HG02571 (cell line): Measurements from ENCODE around the gene CMTM4.
"Not testable (repeated sequence)": the region's sequence is repeated elsewhere in the genome, so short reads cannot be mapped to it uniquely, and the experiment has no call there.

ENCODE experiments used
- ATAC-seq: cut with Tn5 transposase; IDR thresholded peaks from one replicate; pipeline ENCODE4 v1.9.1; 2021; ENCODE audit warnings: mild to moderate bottlenecking, moderate library complexity; ENCODE audit not compliant: unreplicated experiment

Gene CMTM4

GRCh38 chr16:66649167-66649566 is 47.4 kb downstream of the CMTM4 start:
- no peak for ATAC-seq

DNA sequence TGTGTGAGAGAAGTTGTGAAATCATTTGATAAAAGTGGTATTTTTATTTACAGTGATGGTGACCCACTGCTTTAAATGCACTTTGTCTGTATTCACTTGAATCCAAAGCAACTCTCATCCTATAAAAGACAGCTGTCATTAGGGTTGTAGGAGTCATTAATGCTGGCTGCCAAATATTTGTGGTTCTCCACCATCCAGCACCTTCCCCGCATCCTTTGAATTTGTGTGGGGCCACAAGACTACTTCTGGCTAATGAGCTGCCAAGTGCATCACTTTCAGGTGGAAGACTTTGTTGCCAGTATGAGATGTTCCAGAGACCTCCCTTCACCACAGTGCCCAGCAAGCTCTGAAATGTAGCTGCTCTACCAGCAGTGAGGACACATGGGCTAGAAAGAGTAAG is 48.7 kb downstream of the CMTM4 start:
- no peak for ATAC-seq

DNA sequence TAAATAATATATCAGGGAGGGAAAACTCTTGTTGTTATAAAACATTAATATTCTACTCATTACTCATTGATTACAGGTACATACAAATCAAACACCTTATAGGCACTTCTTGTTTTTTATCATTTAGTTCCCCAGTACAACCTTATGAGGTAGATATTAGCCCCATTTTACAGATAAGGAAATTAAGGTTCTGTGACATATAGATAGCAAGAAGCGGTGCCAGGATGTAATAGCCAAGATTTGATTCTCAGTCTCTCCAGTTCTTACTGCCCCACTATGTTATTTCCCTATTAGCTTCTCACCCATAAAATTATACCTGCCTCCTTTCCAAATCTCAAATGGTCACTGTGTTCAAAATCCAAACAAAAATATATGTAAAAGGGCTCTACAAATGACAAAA is 55.2 kb downstream of the CMTM4 start:
- ATAC-seq: no peak

- ATAC-seq: no peak
These were observed 55.7 kb downstream of the CMTM4 start for GRCh38 chr16:66640724-66641314.

DNA sequence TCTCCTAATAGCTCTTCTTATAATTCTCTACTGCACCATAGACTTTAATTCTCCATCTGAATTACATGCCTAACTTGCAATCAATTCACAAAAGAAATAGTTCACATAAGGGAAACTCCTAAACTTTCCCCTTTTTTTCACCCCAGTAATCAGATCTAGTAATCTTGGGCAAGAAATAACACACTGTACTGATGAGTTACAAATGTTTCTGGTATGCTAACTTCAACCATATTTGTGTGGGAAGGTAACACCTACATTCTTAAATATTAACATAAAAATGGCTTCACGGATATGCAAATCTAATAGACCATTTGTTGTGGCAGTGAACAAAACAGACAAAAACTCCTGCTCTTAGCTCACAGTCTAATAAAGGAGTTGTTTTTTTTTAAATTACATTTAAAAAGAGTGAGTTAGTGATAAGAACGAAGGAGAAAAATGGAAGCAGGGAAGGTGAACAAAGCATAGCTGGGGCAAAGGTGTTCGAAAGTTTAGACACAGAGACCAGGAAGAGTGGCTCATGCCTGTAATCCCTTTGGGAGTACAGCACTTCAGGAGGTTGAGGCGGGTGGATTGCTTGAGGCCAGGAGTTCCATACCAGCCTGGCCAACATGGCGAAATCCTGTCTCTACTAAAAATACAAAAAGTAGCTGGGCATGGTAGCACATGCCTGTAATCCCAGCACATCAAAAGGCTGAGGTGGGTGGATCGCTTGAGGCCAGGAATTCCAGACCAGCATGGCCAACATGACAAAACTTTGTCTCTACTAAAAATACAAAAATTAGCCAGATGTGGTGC is 57.3 kb downstream of the CMTM4 start:
- no peak for ATAC-seq

DNA sequence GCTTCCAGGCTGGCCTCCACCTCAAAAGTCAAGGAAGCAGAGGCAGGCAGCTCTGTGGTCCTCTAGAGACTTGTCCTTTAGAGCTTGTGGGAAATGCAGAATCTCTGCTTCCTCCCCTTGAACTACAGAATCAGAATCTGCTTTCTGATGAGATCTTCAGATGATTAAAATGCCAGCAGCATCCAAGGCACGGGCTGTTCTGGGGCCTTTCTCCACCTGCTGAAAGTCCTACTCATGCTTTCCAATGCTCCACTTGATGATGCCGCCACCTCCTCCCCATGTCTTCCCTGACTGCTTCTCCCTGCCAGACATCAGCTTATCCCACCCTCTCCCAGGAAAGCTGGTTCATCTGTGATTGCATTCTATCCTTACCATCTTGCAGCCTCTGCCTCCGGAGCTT is 58.7 kb downstream of the CMTM4 start:
- no peak for ATAC-seq

GRCh38 chr16:66636199-66636598 is 60.3 kb downstream of the CMTM4 start:
- ATAC-seq: no peak

GRCh38 chr16:66635406-66635805 is 61.1 kb downstream of the CMTM4 start:
- no peak for ATAC-seq

DNA sequence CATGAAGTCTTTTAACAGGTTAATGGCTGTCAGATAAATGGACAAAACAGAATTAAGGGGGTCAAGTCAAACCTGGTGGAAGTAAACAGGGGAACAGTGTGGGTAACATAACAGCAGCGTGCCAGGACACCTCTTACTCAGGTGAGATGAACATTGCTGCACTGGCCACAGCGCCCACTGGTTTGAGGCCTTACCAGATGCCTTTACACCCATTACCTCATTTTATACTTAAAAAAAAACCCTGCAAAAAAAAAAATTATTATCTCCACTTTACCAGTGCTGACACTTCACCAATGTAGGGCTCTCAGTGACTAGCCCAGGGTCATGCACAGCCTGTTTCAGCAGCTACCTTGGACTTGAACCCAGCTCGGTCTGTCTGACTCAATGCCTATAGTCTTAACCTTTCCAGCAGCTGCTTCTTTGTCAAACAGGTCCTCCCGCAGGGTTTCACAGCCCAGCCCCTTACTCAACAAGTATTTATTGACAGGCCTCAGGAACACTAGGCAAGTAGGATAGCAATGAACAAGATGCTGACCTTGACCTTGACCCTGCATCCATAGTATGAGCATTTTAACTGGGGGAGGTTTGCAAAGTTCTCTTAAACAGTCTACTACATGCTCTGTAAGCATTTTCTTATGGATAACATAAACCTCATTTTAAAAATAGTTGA is 61.9 kb downstream of the CMTM4 start:
- no peak for ATAC-seq

GRCh38 chr16:66631558-66631957 is 65.0 kb downstream of the CMTM4 start:
- ATAC-seq: not testable (repeated sequence)

DNA sequence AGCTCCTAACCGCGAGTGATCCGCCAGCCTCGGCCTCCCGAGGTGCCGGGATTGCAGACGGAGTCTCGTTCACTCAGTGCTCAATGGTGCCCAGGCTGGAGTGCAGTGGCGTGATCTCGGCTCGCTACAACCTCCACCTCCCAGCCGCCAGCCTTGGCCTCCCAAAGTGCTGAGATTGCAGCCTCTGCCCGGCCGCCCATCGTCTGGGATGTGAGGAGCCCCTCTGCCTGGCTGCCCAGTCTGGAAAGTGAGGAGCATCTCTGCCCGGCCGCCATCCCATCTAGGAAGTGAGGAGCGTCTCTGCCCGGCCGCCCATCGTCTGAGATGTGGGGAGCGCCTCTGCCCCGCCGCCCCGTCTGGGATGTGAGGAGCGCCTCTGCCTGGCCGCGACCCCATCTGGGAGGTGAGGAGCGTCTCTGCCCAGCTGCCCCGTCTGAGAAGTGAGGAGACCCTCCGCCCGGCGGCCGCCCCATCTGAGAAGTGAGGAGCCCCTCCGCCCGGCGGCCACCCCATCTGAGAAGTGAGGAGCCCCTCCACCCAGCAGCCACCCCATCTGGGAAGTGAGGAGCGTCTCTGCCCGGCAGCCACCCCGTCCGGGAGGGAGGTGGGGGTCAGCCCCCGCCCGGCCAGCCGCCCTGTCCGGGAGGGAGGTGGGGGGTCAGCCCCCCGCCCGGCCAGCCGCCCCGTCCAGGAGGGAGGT is 65.8 kb downstream of the CMTM4 start:
- ATAC-seq: not testable (repeated sequence)

DNA sequence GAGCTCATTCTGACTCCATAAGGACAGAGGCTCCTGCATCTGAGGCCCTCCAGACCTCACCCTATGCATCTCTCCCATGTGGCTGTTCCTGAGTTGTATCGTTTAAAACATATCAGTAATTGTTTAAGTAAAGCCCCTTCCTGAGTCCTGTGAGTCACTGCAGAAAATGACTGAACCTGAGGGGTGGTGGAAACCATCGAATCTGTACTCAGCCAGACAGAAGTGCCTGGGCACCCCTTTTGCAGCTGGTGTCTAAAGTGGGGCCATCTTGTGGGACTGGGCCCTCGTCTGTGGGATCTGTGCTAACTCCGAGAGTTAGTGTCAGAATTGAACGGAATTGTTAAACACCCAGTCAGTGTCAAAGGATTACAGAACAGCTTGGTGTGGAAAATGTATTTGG is 66.7 kb downstream of the CMTM4 start:
- ATAC-seq: no peak

- ATAC-seq: not testable (repeated sequence)
These were observed 68.7 kb downstream of the CMTM4 start for GRCh38 chr16:66627611-66628378.

DNA sequence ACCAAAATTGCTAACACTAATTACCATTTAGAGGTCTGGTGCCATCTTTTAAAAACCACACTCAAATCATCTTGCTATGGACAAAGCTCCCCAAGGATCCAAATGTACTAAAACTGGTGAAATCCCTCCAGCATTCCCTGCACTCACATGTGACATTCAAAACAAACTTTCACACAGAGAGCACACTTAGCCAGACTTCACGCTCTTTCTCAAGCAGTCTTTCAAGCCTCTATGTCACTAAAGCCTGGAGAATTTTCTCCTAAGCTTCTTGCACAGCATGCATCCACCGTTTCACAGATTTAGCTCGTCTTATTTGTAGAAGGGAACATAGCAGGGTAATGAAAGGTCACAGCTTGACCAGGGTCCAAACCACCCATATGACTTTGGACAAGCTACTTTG is 72.8 kb downstream of the CMTM4 start:
- ATAC-seq: no peak

- ATAC-seq: no peak
These were observed 73.7 kb downstream of the CMTM4 start for GRCh38 chr16:66622863-66623262.

DNA sequence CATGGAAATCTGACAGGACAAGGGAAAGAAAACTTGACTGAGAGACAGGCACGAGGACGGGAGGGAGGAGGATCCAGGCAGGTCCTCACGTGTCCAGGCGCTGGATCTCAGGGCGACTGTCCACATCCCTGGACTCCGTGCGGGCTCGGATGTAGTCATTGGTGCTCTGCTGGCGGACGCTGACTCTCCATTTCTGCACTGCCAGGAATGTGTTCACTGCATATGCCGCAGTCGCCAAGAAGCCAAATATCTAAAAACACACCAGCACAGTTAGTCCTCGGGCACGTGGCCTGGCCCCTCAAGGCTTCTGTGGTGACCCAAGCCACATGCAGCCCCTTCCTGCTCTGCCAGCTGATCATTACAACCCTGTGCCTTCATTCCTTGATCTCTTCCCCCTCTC is 74.6 kb downstream of the CMTM4 start:
- ATAC-seq: no peak

GRCh38 chr16:66620429-66620795 is 76.1 kb downstream of the CMTM4 start:
- no peak for ATAC-seq

DNA sequence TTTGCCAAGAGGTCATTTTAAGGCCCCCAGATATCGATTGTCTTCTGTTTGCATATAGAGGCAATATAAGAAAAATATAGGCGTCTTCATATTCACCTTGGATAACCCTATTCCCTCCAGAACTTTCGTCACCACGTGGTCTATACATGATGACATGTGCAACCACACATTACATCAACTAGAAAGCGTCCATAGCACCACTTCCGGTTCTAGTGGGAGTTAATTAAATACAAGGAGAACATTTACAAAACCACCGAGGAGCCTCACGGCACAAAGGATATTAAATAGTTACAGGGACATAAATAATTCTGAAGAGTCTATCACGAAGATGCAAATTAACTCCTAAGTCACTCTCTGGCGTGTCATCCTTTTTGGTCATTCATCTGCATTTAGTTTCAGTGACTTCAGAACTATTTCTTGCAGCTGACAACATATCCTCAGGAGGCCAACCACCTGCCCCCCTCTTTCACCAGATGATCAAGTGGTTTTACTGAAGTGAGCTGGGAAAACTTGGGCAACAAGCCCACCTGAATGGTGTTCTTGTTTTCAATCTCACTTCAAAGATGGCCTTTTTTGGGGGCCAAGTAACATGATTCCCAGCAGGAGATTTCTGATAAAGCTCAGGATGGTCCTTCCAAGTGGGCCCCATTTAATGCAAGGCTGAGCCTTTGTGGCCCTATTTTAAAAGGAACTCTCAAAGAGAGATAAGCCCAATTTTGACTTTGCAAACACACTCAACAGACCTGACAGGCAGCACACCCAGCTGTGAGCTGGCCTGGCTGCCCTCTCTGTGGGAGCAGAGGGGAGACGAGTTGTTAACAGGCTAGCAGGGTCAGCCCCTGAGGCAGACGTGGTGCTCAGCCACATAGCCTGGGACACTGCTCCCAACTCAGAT is 76.8 kb downstream of the CMTM4 start:
- no peak for ATAC-seq

GRCh38 chr16:66618588-66619375 is 77.8 kb downstream of the CMTM4 start:
- ATAC-seq: no peak
